Measurements from ENCODE around the gene C7orf57.

Gene C7orf57

DNA sequence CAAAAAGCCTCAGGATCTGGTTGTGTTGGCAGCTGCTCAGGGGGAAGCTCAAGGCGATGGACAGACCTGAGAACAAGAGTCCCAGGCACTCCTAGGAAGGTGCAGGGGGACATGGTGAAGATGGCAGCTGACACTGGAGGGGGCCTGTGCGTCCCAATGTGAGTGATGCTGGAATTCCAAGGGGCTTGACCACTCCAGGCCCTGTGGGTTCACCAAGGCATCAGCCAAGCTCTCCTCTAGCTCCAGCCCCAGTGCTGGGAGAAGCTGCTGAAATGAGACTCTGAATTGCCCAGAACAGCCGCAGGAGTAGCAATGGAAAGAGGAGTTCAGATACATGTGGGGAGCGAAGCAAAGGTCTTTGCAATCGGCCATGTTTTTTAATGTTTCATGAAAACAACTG lies 69.7 kb downstream of the C7orf57 start:
- no peak overlapping the region for H3K4me3 ChIP-seq (ENCODE audit: low read depth, low read length)
- no peak for DNase-seq (ENCODE audit: low read depth)

DNA sequence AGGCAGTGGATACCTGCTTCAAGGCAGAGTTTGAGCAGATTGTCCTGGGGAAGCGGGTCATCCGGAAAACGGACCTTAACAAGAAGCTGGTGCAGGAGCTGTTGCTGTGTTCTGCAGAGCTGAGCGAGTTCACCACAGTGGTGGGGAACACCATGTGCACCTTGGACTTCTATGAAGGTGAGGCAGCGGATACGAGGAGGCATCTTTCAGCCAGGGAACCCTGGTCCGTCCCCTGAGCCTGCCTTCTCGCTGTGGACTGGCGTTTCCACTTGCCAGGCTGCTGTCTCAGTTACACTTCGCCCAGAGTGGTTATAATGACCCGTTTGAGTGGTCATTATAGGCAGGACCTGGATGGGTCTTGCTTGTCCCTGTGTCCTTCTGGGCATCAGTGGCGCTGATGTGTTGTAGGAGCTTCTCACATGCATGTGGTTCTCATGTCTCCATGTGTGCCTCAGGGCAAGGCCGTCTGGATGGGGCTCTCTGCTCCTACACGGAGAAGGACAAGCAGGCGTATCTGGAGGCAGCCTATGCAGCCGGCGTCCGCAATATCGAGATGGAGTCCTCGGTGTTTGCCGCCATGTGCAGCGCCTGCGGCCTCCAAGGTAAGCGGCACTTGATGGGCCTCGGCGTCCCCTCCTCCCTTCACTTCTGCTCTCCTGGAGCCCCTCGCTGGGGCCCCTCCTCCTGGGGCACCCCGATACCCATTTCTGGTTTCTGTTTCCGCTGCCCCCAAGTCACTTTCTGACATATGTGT lies 71.7 kb downstream of the C7orf57 start:
- H3K4me3 ChIP-seq (ENCODE audit: low read depth, low read length) = no peak overlapping the region
- DNase-seq (ENCODE audit: low read depth) = no peak

DNA sequence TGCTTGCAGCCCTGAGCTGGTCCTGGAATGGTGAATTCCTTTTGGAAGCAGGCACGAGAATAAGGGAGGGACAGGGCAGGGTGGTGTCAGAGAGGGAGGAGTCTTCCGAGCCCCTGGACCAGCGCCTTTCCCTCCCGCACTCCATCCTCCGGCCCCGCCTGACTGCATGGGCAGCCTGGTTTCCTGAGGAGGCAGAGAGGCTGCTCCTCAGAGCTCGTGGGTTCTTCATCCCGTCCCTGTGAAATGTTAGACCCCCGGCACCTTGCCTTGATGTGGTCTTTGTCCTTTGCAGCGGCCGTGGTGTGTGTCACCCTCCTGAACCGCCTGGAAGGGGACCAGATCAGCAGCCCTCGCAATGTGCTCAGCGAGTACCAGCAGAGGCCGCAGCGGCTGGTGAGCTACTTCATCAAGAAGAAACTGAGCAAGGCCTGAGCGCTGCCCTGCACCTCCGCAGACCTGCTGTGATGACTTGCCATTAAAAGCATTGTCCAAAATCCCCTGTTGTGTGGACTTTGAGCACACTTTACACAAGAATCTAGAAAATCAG lies 72.7 kb downstream of the C7orf57 start:
- DNase-seq (ENCODE audit: low read depth) = no peak
- no peak overlapping the region for H3K4me3 ChIP-seq (ENCODE audit: low read depth, low read length)

DNA sequence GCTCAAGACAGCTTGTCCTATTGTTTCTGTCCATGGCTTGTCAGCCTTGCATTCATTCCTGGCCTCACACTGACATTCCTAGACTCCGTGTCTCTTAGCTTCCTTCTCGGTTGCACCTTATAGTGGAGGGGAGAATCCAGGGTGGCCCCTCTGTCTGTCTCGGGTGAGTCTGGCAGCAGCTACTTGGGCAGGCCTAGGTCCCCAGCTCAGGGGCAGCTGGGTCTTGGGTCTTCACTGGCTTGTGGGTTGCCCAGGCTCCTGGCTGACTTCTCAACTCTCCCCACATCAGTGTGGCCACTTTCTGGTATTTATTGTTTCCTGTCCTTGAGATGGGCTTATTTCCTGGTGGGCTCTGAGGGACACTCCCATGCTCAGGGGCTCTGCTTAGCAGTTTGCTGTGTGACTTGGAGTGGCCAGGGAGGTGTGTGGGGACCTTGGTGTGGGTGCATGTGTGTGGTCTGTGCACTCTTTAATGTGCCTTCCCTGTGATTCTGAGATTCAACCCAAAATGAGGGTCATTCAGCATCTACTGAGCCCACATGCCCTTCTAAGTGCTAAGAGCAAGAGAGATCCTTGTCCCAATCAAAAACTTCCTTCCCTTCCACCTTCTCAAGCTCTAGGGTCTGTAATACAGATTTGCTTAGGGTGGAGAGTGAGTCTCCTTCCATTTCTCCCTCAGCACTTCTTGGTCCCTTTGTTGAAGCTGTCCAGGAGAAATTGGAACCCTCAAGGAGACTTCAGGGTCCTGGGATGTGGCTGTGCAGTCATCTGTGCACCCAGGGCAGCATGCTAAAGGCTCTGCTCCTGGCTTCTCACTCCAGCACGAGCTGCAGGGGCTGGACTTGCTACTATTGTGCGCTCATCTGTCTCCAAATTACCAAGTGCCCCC lies 73.9 kb downstream of the C7orf57 start:
- H3K4me3 ChIP-seq (ENCODE audit: low read depth, low read length) = no peak overlapping the region
- DNase-seq (ENCODE audit: low read depth) = no peak

DNA sequence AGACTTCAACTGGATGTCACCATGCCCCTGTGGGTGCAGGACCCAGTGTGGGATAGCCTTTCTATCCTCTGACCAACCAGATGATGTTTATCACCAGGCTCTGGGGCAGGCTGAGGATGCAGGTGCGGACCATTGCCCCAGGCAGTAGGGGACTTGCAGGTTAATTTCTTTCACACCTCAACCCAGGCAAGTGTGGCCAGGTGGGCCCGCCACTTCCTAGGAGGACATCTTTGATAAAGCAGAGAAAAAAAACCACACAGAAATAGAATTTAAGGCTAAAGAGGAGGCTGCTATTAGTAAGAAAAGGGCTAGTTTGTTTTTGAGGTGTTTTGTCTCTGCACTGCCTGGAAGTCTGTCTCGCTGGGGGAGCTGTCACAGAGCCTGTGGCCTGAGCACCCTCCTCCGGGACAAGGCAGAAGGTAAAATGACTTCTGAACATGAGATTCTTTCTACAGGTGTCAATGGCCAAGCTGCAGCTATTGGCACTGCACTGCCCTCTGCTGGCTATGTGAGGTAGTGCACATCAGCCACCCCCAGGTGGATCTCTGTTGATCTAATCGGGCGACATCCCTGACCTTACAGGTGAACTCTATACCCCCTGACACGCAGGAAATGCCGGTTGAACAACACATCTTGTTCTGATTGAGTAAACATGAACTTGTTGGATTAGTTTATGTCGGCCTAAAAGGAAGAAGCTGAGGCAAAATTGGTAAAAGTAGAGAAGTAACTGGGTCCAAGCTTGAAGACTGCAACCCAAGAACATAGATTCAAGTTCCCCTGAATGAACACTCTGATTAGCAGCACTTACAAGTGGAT lies 74.7 kb downstream of the C7orf57 start:
- no peak overlapping the region for H3K4me3 ChIP-seq (ENCODE audit: low read depth, low read length)
- no peak for DNase-seq (ENCODE audit: low read depth)

DNA sequence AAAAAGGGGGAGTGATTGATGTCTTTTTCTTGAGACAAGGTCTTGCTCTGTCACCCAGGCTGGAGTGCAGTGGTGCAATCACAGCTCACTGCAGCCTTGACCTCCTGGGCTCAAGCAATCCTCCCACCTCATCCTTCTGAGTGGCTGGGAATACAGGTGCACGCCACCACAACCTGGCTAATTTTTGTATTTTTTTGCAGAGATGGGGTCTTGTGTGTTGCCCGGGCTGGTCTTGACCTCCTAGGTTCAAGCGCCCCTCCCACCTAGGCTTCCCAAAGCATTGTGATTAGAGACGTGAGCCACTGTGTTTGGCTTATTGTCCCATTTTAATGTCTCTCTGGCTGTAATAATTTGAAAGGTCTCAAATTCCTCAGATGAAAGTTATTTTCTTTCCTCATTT lies 75.5 kb downstream of the C7orf57 start:
- no peak overlapping the region for H3K4me3 ChIP-seq (ENCODE audit: low read depth, low read length)
- DNase-seq (ENCODE audit: low read depth) = no peak
